GM12891 (cell line): Measurements from ENCODE around the gene FANK1.

Experiments used
- POLR2A ChIP-seq: IDR thresholded peaks from 2 replicates; pipeline ENCODE4 v1.6.1; 2011; ENCODE audit warnings: low read depth, low read length, control low read depth
- POLR2AphosphoS5 ChIP-seq: IDR thresholded peaks from 2 replicates; pipeline ENCODE4 v1.6.1; 2011; ENCODE audit warnings: low read depth, low read length, control low read depth
- POU2F2 ChIP-seq: IDR thresholded peaks from 2 replicates; pipeline ENCODE4 v1.6.1; 2011; ENCODE audit warnings: low read depth, mild to moderate bottlenecking, control low read depth, low read length, moderate library complexity
- SPI1 ChIP-seq: IDR thresholded peaks from 2 replicates; pipeline ENCODE4 v1.6.1; 2011; ENCODE audit warnings: low read depth, low read length, control low read depth
- TAF1 ChIP-seq: IDR thresholded peaks from 2 replicates; pipeline ENCODE4 v1.6.1; 2011; ENCODE audit warnings: low read depth, low read length, control low read depth

DNA sequence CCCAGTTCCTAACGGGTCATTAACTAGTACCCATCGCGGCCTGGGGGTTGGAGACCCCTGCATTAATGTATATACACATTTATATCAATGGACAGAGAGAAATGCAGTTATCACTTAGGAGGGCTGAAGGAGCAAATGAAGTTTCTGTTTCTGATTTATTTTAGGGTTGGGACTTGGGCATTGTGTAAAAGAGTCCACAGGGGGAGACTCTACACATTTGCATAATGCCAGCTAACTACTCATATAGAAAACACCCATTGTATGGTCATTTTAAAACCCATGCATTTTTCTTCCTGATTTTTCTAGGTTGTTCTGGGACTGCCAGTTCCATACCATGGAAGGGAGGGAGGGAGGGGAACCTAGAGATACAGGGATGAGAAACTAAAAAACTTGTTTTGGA is 49.5 kb upstream of the FANK1 start:
- no peak for TF ChIP-seq POLR2A
- TF ChIP-seq TAF1: no peak
- TF ChIP-seq POLR2AphosphoS5: no peak
- no peak for TF ChIP-seq SPI1
- no peak for TF ChIP-seq POU2F2
